HFFc6 (cell line): ENCODE results near the gene NDRG3. TPM values are rescaled to one million over a fixed set of nuclear protein-coding genes. Genes with fewer than 3 reads are reported as not detected.

Source experiments
- DNase-seq: peaks from one replicate; pipeline ENCODE4 v3.0.0-alpha.2; 2018
- H3K27ac Mint-ChIP-seq: 2 replicates; pipeline ENCODE4 v1.8.0; 2020; ENCODE audit warnings: mild to moderate bottlenecking, mixed read lengths
- H3K27me3 Mint-ChIP-seq: 2 replicates; pipeline ENCODE4 v1.8.0; 2021; ENCODE audit warnings: mild to moderate bottlenecking, moderate library complexity, mixed read lengths; ENCODE audit not compliant: insufficient read depth
- H3K36me3 Mint-ChIP-seq: 2 replicates; pipeline ENCODE4 v1.8.0; 2021; ENCODE audit warnings: low read depth, mixed read lengths
- H3K4me1 Mint-ChIP-seq: 2 replicates; pipeline ENCODE4 v1.8.0; 2020; ENCODE audit warnings: low read depth, mixed read lengths
- H3K4me3 Mint-ChIP-seq: 2 replicates; pipeline ENCODE4 v1.8.0; 2020; ENCODE audit warnings: mild to moderate bottlenecking, moderate library complexity, mixed read lengths
- H3K9me3 Mint-ChIP-seq: 2 replicates; pipeline ENCODE4 v1.8.0; 2020; ENCODE audit warnings: mild to moderate bottlenecking, mixed read lengths
- CTCF ChIP-seq: fragments of 200-600 bp; sonication (generic); IDR thresholded peaks from 2 replicates; pipeline ENCODE4 v1.5.0; 2021; ENCODE audit warnings: antibody characterized with exemption, mild to moderate bottlenecking
- long read RNA-seq: library from polyadenylated mRNA; unstranded; transcript quantifications from one replicate; pipeline ENCODE4 v2.0.0, GENCODE V29; 2019
- total RNA-seq, 6 experiments: library from RNA; stranded (reverse); fragmentation: NEBNext Ultra II Directional; extraction: Animal tissue kit (Norgen Biotek cat#: 25700); gene quantifications; 2 replicates in 1 of 6; 3 replicates in 5 of 6; pipeline ENCODE4 v1.2.3, GENCODE V29; 2021

NDRG3 gene
- 10 to 100 TPM; 32.8 to 42.3 (median 37.2) TPM for total RNA-seq
- long read RNA-seq, transcript NDRG3-201 (16 exons, 2,964 nt), result major isoform, 21 of 45 reads
- long read RNA-seq, transcript NDRG3-204 (17 exons, 2,978 nt), result minor isoform, 7 of 45 reads
- long read RNA-seq, partial matches to known transcripts, result 7 of 45 reads
- long read RNA-seq, other reads (novel, unspliced or antisense), result 10 of 45 reads

GRCh38 chr20:36745927-36746659, at the start of gene NDRG3:
Gene NDRG3 (minus strand): TSS chr20:36746090. CDS start chr20:36721735, 24,355 bp downstream.
- H3K36me3 Mint-ChIP-seq, result 0 out of 2 replicates have a peak, but pooled peaks cover 4% of the 10 kb centered on the region
- peak; percentile 14 for TF ChIP-seq CTCF
- peak within 1 kb of the TSS; percentile 90 for H3K4me3 Mint-ChIP-seq
- H3K9me3 Mint-ChIP-seq, result no peaks in the 10 kb centered on the region
- H3K4me1 Mint-ChIP-seq, result peaks cover 24% of the 10 kb centered on the region
- DNase-seq, result peak; percentile 90
- peak within 1 kb of the TSS; percentile 87 for H3K27ac Mint-ChIP-seq
- no peaks in the 10 kb centered on the region for H3K27me3 Mint-ChIP-seq

- peaks cover 2% of the 10 kb centered on the region; the same call in 1 of the 2 replicates for H3K27me3 Mint-ChIP-seq
- no peak overlapping the region for H3K27ac Mint-ChIP-seq
- no peaks in the 10 kb centered on the region for H3K9me3 Mint-ChIP-seq
- H3K36me3 Mint-ChIP-seq, result peaks cover 30% of the 10 kb centered on the region
- DNase-seq, result no peak
- H3K4me1 Mint-ChIP-seq, result no peaks in the 10 kb centered on the region
- no peak for TF ChIP-seq CTCF
- no peak overlapping the region for H3K4me3 Mint-ChIP-seq
These were observed 48.2 kb upstream of the NDRG3 start for GRCh38 chr20:36794116-36794474.

GRCh38 chr20:36793294-36794115, 47.6 kb upstream of the NDRG3 start:
- Mint-ChIP-seq H3K9me3 (no peaks in the 10 kb centered on the region), H3K4me3 (no peak overlapping the region), H3K27ac (no peak overlapping the region), H3K27me3 (peaks cover 2% of the 10 kb centered on the region; the same call in 1 of the 2 replicates), H3K4me1 (no peaks in the 10 kb centered on the region), H3K36me3 (peaks cover 28% of the 10 kb centered on the region)
- DNase-seq, result no peak
- TF ChIP-seq CTCF, result no peak

GRCh38 chr20:36792422-36792821, 46.5 kb upstream of the NDRG3 start:
- peak; percentile 73 for TF ChIP-seq CTCF
- Mint-ChIP-seq H3K27ac (no peak overlapping the region), H3K27me3 (peaks cover 2% of the 10 kb centered on the region; the same call in 1 of the 2 replicates), H3K36me3 (peaks cover 22% of the 10 kb centered on the region), H3K4me3 (no peak overlapping the region), H3K4me1 (no peaks in the 10 kb centered on the region), H3K9me3 (no peaks in the 10 kb centered on the region)
- peak; percentile 76 for DNase-seq

GRCh38 chr20:36791862-36792261, 46.0 kb upstream of the NDRG3 start:
- Mint-ChIP-seq H3K36me3 (peaks cover 23% of the 10 kb centered on the region), H3K9me3 (no peaks in the 10 kb centered on the region)

More at GRCh38 chr20:36791862-36792261, 46.0 kb upstream of the NDRG3 start:
- Mint-ChIP-seq H3K27me3 (peaks cover 2% of the 10 kb centered on the region; the same call in 1 of the 2 replicates), H3K27ac (no peak overlapping the region), H3K4me3 (no peak overlapping the region), H3K4me1 (no peaks in the 10 kb centered on the region)
- TF ChIP-seq CTCF, result no peak
- no peak for DNase-seq
